WTC11 (cell line): ENCODE measurements around the gene SH2D1B. TPM values are rescaled to one million over a fixed set of nuclear protein-coding genes. Genes with fewer than 3 reads are reported as not detected.

Experiments used
- ATAC-seq: fragments of 200-7000 bp; cut with Tn5 transposase; 2 replicates; pipeline ENCODE4 v1.10.0; 2021; ENCODE audit warnings: mild to moderate bottlenecking, moderate library complexity
- CTCF ChIA-PET: fragments of 300-600 bp; sonication (Branson Sonifier 250); formaldehyde crosslinking; loops from one replicate; lab custom pipeline; 2021; ENCODE audit warnings: antibody characterized with exemption; lab: Charles Lee
- POLR2A ChIA-PET: fragments of 350-600 bp; sonication (Branson Sonifier 250); formaldehyde crosslinking; loops from one replicate; lab custom pipeline; 2021; ENCODE audit warnings: antibody characterized with exemption; lab: Charles Lee
- DNase-seq: peaks from one replicate; pipeline ENCODE4 v3.0.0; 2021; ENCODE audit warnings: low spot score
- H3K27ac Mint-ChIP-seq: 2 replicates; pipeline ENCODE4 v1.8.0; 2021; ENCODE audit warnings: mixed read lengths
- H3K27me3 Mint-ChIP-seq: 2 replicates; pipeline ENCODE4 v1.8.0; 2021; ENCODE audit warnings: low read depth, mild to moderate bottlenecking, moderate library complexity, mixed read lengths
- H3K36me3 Mint-ChIP-seq: 2 replicates; pipeline ENCODE4 v1.8.0; 2021; ENCODE audit warnings: mixed read lengths
- H3K4me1 Mint-ChIP-seq: 2 replicates; pipeline ENCODE4 v1.8.0; 2022; ENCODE audit warnings: mixed read lengths
- H3K4me3 Mint-ChIP-seq: 2 replicates; pipeline ENCODE4 v1.8.0; 2021; ENCODE audit warnings: mild to moderate bottlenecking, moderate library complexity, mixed read lengths
- H3K9me3 Mint-ChIP-seq: 2 replicates; pipeline ENCODE4 v1.8.0; 2021; ENCODE audit warnings: mixed read lengths
- ATF6 ChIP-seq: sonication (generic); formaldehyde crosslinking; IDR thresholded peaks from 2 replicates; pipeline ENCODE4 v1.8.1; 2023; ENCODE audit warnings: mild to moderate bottlenecking, missing genetic modification reagents
- CREB1 ChIP-seq: sonication (generic); formaldehyde crosslinking; IDR thresholded peaks from 2 replicates; pipeline ENCODE4 v1.8.0; 2023; ENCODE audit warnings: mild to moderate bottlenecking, missing genetic modification reagents
- E2F4 ChIP-seq: sonication (generic); formaldehyde crosslinking; IDR thresholded peaks from 2 replicates; pipeline ENCODE4 v1.8.1; 2022; ENCODE audit warnings: low read depth, mild to moderate bottlenecking, moderate library complexity, missing genetic modification reagents, borderline replicate concordance
- ESRRA ChIP-seq: sonication (generic); formaldehyde crosslinking; IDR thresholded peaks from 2 replicates; pipeline ENCODE4 v1.8.1; 2022; ENCODE audit warnings: mild to moderate bottlenecking, missing genetic modification reagents, borderline replicate concordance
- IRF2 ChIP-seq: sonication (generic); formaldehyde crosslinking; IDR thresholded peaks from 2 replicates; pipeline ENCODE4 v1.8.0; 2022; ENCODE audit warnings: low read depth, missing genetic modification reagents, borderline replicate concordance
- MXD4 ChIP-seq: fragments of 250-450 bp; sonication (Bioruptor Pico); IDR thresholded peaks from 2 replicates; pipeline ENCODE4 v1.8.0; 2021; ENCODE audit warnings: mild to moderate bottlenecking, moderate library complexity, borderline replicate concordance
- NR1H2 ChIP-seq: sonication (generic); formaldehyde crosslinking; IDR thresholded peaks from 2 replicates; pipeline ENCODE4 v1.9.0; 2021; ENCODE audit warnings: mild to moderate bottlenecking, moderate library complexity, missing genetic modification reagents
- PRRX2 ChIP-seq: fragments of 250-450 bp; sonication (Bioruptor Pico); IDR thresholded peaks from 2 replicates; pipeline ENCODE4 v1.8.0; 2021; ENCODE audit warnings: mild to moderate bottlenecking
- RORB ChIP-seq: fragments of 250-450 bp; sonication (Bioruptor Pico); IDR thresholded peaks from 2 replicates; pipeline ENCODE4 v1.9.0; 2021; ENCODE audit warnings: mild to moderate bottlenecking
- SMAD3 ChIP-seq: sonication (generic); formaldehyde crosslinking; IDR thresholded peaks from 2 replicates; pipeline ENCODE4 v1.8.0; 2022; ENCODE audit warnings: missing genetic modification reagents, mild to moderate bottlenecking, borderline replicate concordance
- SOX15 ChIP-seq: fragments of 250-450 bp; sonication (Bioruptor Pico); IDR thresholded peaks from 2 replicates; pipeline ENCODE4 v1.9.0; 2021; ENCODE audit warnings: mild to moderate bottlenecking
- SP1 ChIP-seq: sonication (generic); formaldehyde crosslinking; conservative IDR thresholded peaks from 2 replicates; pipeline ENCODE4 v1.8.1; 2022; ENCODE audit warnings: missing genetic modification reagents
- ZNF121 ChIP-seq: sonication (generic); formaldehyde crosslinking; IDR thresholded peaks from 2 replicates; pipeline ENCODE4 v1.8.0; 2023; ENCODE audit warnings: missing genetic modification reagents
- ZNF423 ChIP-seq: fragments of 250-450 bp; sonication (Bioruptor Pico); IDR thresholded peaks from 2 replicates; pipeline ENCODE4 v2.1.2; 2022; ENCODE audit warnings: mild to moderate bottlenecking, moderate library complexity
- ZNF425 ChIP-seq: fragments of 250-450 bp; sonication (Bioruptor Pico); conservative IDR thresholded peaks from 2 replicates; pipeline ENCODE4 v1.9.0; 2021; ENCODE audit warnings: mild to moderate bottlenecking
- total RNA-seq: library from RNA; stranded (reverse); gene quantifications from 3 replicates; pipeline ENCODE4 v1.2.3, GENCODE V29; 2021
- TF ChIP-seq, protein P1 (sequence below): sonication (generic); formaldehyde crosslinking; IDR thresholded peaks from 2 replicates; pipeline ENCODE4 v1.8.1; 2023; ENCODE audit warnings: mild to moderate bottlenecking, missing genetic modification reagents, borderline replicate concordance
- TF ChIP-seq, protein P2 (sequence below): sonication (generic); formaldehyde crosslinking; IDR thresholded peaks from 2 replicates; pipeline ENCODE4 v1.8.1; 2023; ENCODE audit warnings: mild to moderate bottlenecking, missing genetic modification reagents
- TF ChIP-seq, protein P3 (sequence below): sonication (generic); formaldehyde crosslinking; IDR thresholded peaks from 2 replicates; pipeline ENCODE4 v1.8.1; 2022; ENCODE audit warnings: low read depth, missing genetic modification reagents, borderline replicate concordance
- TF ChIP-seq, protein P4 (sequence below): sonication (generic); formaldehyde crosslinking; IDR thresholded peaks from 2 replicates; pipeline ENCODE4 v1.8.0; 2023; ENCODE audit warnings: mild to moderate bottlenecking, missing genetic modification reagents

SH2D1B gene
- total RNA-seq, 1 experiment from 2014 or later, result not detected

- TF ChIP-seq ZNF425 (CRISPR knock-in tag) (no peak), RORB (no peak), ATF6 (no peak), SMAD3 (CRISPR knock-in tag) (no peak), SP1 (CRISPR knock-in tag) (no peak), ZNF423 (CRISPR knock-in tag) (no peak), ESRRA (CRISPR knock-in tag) (no peak), E2F4 (CRISPR knock-in tag) (no peak)
- TF ChIP-seq, all 79 proteins: peak for 0
- DNase-seq, result no peak
- ChIA-PET POLR2A (no interaction called here), CTCF (no interaction called here)
- H3K27me3 Mint-ChIP-seq, result no peaks in the 10 kb centered on the region
- 0 out of 2 replicates have a peak, but pooled peaks cover 5% of the 10 kb centered on the region for H3K36me3 Mint-ChIP-seq
- no peak overlapping the region for H3K4me3 Mint-ChIP-seq
- ATAC-seq, result no peak
- H3K4me1 Mint-ChIP-seq, result no peaks in the 10 kb centered on the region
- no peaks in the 10 kb centered on the region for H3K9me3 Mint-ChIP-seq
- H3K27ac Mint-ChIP-seq, result no peak overlapping the region
Measured at GRCh38 chr1:162361349-162361748, 50.6 kb downstream of the SH2D1B start.

GRCh38 chr1:162360874-162361260 is 51.1 kb downstream of the SH2D1B start:
- H3K36me3 Mint-ChIP-seq, result peaks cover 7% of the 10 kb centered on the region; the same call in 1 of the 2 replicates
- no peak overlapping the region for H3K4me3 Mint-ChIP-seq
- H3K9me3 Mint-ChIP-seq, result no peaks in the 10 kb centered on the region
- no peak overlapping the region for H3K27ac Mint-ChIP-seq
- DNase-seq, result no peak
- ATAC-seq, result no peak
- POLR2A ChIA-PET, result no interaction called here
- H3K27me3 Mint-ChIP-seq, result no peaks in the 10 kb centered on the region
- no peaks in the 10 kb centered on the region for H3K4me1 Mint-ChIP-seq
- CTCF ChIA-PET, result interaction anchor here (0.6 kb wide), 1 partner anchor 30 kb away, joined by 4 read pairs; no protein-coding TSS in a partner anchor
- TF ChIP-seq CREB1 (CRISPR knock-in tag) (no peak), PRRX2 (CRISPR knock-in tag) (no peak), SOX15 (CRISPR knock-in tag) (no peak), NR1H2 (CRISPR knock-in tag) (no peak), MXD4 (CRISPR knock-in tag) (no peak), IRF2 (CRISPR knock-in tag) (no peak), ZNF121 (CRISPR knock-in tag) (no peak)
- TF ChIP-seq, protein P1, sequence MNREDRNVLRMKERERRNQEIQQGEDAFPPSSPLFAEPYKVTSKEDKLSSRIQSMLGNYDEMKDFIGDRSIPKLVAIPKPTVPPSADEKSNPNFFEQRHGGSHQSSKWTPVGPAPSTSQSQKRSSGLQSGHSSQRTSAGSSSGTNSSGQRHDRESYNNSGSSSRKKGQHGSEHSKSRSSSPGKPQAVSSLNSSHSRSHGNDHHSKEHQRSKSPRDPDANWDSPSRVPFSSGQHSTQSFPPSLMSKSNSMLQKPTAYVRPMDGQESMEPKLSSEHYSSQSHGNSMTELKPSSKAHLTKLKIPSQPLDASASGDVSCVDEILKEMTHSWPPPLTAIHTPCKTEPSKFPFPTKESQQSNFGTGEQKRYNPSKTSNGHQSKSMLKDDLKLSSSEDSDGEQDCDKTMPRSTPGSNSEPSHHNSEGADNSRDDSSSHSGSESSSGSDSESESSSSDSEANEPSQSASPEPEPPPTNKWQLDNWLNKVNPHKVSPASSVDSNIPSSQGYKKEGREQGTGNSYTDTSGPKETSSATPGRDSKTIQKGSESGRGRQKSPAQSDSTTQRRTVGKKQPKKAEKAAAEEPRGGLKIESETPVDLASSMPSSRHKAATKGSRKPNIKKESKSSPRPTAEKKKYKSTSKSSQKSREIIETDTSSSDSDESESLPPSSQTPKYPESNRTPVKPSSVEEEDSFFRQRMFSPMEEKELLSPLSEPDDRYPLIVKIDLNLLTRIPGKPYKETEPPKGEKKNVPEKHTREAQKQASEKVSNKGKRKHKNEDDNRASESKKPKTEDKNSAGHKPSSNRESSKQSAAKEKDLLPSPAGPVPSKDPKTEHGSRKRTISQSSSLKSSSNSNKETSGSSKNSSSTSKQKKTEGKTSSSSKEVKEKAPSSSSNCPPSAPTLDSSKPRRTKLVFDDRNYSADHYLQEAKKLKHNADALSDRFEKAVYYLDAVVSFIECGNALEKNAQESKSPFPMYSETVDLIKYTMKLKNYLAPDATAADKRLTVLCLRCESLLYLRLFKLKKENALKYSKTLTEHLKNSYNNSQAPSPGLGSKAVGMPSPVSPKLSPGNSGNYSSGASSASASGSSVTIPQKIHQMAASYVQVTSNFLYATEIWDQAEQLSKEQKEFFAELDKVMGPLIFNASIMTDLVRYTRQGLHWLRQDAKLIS (CRISPR knock-in tag), result no peak
- TF ChIP-seq, protein P2, sequence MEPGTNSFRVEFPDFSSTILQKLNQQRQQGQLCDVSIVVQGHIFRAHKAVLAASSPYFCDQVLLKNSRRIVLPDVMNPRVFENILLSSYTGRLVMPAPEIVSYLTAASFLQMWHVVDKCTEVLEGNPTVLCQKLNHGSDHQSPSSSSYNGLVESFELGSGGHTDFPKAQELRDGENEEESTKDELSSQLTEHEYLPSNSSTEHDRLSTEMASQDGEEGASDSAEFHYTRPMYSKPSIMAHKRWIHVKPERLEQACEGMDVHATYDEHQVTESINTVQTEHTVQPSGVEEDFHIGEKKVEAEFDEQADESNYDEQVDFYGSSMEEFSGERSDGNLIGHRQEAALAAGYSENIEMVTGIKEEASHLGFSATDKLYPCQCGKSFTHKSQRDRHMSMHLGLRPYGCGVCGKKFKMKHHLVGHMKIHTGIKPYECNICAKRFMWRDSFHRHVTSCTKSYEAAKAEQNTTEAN (CRISPR knock-in tag), result no peak
- TF ChIP-seq, protein P3, sequence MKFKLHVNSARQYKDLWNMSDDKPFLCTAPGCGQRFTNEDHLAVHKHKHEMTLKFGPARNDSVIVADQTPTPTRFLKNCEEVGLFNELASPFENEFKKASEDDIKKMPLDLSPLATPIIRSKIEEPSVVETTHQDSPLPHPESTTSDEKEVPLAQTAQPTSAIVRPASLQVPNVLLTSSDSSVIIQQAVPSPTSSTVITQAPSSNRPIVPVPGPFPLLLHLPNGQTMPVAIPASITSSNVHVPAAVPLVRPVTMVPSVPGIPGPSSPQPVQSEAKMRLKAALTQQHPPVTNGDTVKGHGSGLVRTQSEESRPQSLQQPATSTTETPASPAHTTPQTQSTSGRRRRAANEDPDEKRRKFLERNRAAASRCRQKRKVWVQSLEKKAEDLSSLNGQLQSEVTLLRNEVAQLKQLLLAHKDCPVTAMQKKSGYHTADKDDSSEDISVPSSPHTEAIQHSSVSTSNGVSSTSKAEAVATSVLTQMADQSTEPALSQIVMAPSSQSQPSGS (CRISPR knock-in tag), result no peak
- TF ChIP-seq, protein P4, sequence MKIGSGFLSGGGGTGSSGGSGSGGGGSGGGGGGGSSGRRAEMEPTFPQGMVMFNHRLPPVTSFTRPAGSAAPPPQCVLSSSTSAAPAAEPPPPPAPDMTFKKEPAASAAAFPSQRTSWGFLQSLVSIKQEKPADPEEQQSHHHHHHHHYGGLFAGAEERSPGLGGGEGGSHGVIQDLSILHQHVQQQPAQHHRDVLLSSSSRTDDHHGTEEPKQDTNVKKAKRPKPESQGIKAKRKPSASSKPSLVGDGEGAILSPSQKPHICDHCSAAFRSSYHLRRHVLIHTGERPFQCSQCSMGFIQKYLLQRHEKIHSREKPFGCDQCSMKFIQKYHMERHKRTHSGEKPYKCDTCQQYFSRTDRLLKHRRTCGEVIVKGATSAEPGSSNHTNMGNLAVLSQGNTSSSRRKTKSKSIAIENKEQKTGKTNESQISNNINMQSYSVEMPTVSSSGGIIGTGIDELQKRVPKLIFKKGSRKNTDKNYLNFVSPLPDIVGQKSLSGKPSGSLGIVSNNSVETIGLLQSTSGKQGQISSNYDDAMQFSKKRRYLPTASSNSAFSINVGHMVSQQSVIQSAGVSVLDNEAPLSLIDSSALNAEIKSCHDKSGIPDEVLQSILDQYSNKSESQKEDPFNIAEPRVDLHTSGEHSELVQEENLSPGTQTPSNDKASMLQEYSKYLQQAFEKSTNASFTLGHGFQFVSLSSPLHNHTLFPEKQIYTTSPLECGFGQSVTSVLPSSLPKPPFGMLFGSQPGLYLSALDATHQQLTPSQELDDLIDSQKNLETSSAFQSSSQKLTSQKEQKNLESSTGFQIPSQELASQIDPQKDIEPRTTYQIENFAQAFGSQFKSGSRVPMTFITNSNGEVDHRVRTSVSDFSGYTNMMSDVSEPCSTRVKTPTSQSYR, result no peak
